Measurements from ENCODE around the gene RFC5.

DNA sequence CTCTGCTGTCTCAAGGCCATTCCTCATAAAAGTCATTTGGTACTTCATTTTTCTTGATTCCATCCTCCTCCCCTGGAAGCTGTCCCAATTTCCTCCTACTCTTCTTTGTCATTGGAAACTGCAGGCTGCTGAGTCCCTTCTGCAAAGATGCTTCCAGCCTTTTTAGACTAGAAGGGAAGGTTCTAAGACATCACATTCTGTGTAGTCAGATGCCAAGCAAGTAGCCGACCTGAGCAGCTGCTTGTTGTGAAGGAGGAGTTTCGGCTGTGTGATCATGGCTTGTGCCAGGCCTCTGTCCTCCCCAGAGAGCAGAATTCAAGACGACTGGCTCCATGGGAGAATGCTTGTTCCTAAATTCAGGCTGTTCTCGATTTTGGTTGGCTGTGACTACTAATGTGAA, 8.7 kb downstream of the RFC5 start:
- TF ChIP-seq EZH2 (IDR thresholded peaks at IDR 0.05) = no peak
- TF ChIP-seq, protein P1, sequence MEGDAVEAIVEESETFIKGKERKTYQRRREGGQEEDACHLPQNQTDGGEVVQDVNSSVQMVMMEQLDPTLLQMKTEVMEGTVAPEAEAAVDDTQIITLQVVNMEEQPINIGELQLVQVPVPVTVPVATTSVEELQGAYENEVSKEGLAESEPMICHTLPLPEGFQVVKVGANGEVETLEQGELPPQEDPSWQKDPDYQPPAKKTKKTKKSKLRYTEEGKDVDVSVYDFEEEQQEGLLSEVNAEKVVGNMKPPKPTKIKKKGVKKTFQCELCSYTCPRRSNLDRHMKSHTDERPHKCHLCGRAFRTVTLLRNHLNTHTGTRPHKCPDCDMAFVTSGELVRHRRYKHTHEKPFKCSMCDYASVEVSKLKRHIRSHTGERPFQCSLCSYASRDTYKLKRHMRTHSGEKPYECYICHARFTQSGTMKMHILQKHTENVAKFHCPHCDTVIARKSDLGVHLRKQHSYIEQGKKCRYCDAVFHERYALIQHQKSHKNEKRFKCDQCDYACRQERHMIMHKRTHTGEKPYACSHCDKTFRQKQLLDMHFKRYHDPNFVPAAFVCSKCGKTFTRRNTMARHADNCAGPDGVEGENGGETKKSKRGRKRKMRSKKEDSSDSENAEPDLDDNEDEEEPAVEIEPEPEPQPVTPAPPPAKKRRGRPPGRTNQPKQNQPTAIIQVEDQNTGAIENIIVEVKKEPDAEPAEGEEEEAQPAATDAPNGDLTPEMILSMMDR (IDR thresholded peaks at IDR 0.05) = no peak
- TF ChIP-seq EZH2phosphoT487 (IDR thresholded peaks at IDR 0.05) = no peak

Measured in neural progenitor cell (in vitro differentiated cells).